Adrenal gland (tissue), 12 donors: ENCODE measurements around the gene TMEM150C. TPM values are rescaled to one million over a fixed set of nuclear protein-coding genes. Genes with fewer than 3 reads are reported as not detected.

ENCODE experiments used
- DNase-seq, 7 donors: peaks; one replicate each; pipeline ENCODE4 v3.0.0-alpha.2; 2019 to 2020
- H3K27ac ChIP-seq, 5 donors: fragments of 200-600 bp; sonication (generic) in 4 of 5; 1 replicate in 3 of 5; 2 replicates in 2 of 5; pipeline versions ENCODE4 v1.5.1 to v1.8.0; 2016 to 2020; ENCODE audit warnings: mild to moderate bottlenecking in 1 of 5
- H3K27me3 ChIP-seq: fragments of 200-600 bp; 2 replicates; pipeline ENCODE4 v1.8.0; 2021
- H3K36me3 ChIP-seq, 2 donors: fragments of 200-600 bp; replicated peaks in 1 of 2; 1 replicate in 1 of 2; 2 replicates in 1 of 2; pipeline versions ENCODE4 v1.5.1 to v1.8.0; 2018 to 2022
- H3K4me1 ChIP-seq, 2 donors: fragments of 200-600 bp; replicated peaks in 1 of 2; 1 replicate in 1 of 2; 2 replicates in 1 of 2; pipeline versions ENCODE4 v1.5.1 to v1.8.0; 2018 to 2021
- H3K4me3 ChIP-seq, 4 donors: fragments of 200-600 bp; sonication (generic) in 3 of 4; one replicate each; pipeline ENCODE4 v1.5.1; 2016 to 2018
- H3K9me3 ChIP-seq, 3 donors: fragments of 200-600 bp; sonication (generic) in 1 of 3; replicated peaks in 1 of 3; 1 replicate in 2 of 3; 2 replicates in 1 of 3; pipeline versions ENCODE4 v1.5.1 to v1.8.0; 2016 to 2021
- POLR2A ChIP-seq, 2 donors: fragments of 450-650 bp; IDR thresholded peaks; one replicate each; pipeline ENCODE4 v1.6.1; 2017; ENCODE audit warnings: antibody characterized with exemption in 2 of 2, mild to moderate bottlenecking in 2 of 2, moderate library complexity in 1 of 2
- WGBS, 4 donors: extraction: QIAGEN DNeasy Blood & Tissue Kit in 2 of 4; methylation state at CpG; one replicate each; pipeline versions ENCODE4 v1.1.5 to v1.1.7; 2013 to 2017; 5-methylcytosine and 5-hydroxymethylcytosine counted together
- intact Hi-C, 2 donors: fragments of 100-400 bp; cut with DNase I; formaldehyde crosslinking; loops; one replicate each; pipeline versions ENCODE4 v1.14.1 to v1.15.0; 2022 to 2023
- polyA plus RNA-seq, 3 donors: library from polyadenylated mRNA; stranded (reverse); fragments of 200-250 nt in 2 of 3; fragments of 350-450 nt in 1 of 3; fragmentation: Illumina TruSeq in 1 of 3; extraction: RNeasy Lipid Tissue Mini Kit (QIAGEN cat#74804) in 1 of 3; gene quantifications; one replicate each; pipeline ENCODE4 v1.2.3, GENCODE V29; 2013 to 2014
- total RNA-seq, 9 donors: library from RNA; depleted of rRNA in 4 of 9; stranded (reverse); fragments of >200 nt in 4 of 9; fragments of 120-200 nt in 1 of 9; fragmentation: NEBNext Ultra II Directional in 1 of 9; extraction: Animal tissue kit (Norgen Biotek cat#: 25700) in 1 of 9; gene quantifications; one replicate each; pipeline versions ENCODE4 v1.1.0 to v1.2.4, GENCODE V29; 2013 to 2023
- TF ChIP-seq, protein P1 (sequence below), 6 experiments: fragments of 450-650 bp in 4 of 6; fragments of 200-600 bp in 2 of 6; sonication (generic) in 1 of 6; IDR thresholded peaks; 1 replicate in 5 of 6; 2 replicates in 1 of 6; pipeline versions ENCODE4 v1.5.1 to v1.8.0; 2016 to 2021; ENCODE audit warnings: antibody characterized with exemption in 6 of 6, mild to moderate bottlenecking in 2 of 6, moderate library complexity in 1 of 6
- donor health status: healthy with polysubstance abuse.
- donor health status: Bipolar disorder and iron deficiency.
- donor health status: DM: yes; HTN: yes; CAD: no.
- donor health status: DM: no; HTN: no; CAD: no.
- donor health status: DM: no; HTN: no; CAD: no.
- donor health status: DM: yes; HTN: yes; CAD: no.

The TMEM150C gene
- total and polyA plus RNA-seq, 12 donors, result 8.0 to 254 (median 76.0) TPM

DNA sequence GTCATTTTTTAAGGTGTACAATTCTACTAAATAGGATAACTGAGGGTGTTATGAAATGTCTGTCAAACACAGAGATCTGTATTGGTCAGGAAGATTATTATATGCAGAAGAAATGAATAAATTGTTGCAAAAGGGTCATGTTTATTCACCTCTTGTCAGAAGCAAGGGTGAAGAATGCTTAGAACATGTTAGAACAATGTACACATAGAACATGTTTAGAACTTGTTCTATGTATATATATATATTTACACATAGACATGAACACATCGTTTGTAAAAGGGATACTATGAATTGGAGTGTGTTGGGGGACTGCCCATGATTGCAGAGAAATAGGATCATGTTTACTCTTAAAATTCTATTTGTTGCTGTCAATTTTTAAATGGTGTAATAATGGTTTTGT lies 28.0 kb upstream of the TMEM150C start:
- TF ChIP-seq, protein P1, sequence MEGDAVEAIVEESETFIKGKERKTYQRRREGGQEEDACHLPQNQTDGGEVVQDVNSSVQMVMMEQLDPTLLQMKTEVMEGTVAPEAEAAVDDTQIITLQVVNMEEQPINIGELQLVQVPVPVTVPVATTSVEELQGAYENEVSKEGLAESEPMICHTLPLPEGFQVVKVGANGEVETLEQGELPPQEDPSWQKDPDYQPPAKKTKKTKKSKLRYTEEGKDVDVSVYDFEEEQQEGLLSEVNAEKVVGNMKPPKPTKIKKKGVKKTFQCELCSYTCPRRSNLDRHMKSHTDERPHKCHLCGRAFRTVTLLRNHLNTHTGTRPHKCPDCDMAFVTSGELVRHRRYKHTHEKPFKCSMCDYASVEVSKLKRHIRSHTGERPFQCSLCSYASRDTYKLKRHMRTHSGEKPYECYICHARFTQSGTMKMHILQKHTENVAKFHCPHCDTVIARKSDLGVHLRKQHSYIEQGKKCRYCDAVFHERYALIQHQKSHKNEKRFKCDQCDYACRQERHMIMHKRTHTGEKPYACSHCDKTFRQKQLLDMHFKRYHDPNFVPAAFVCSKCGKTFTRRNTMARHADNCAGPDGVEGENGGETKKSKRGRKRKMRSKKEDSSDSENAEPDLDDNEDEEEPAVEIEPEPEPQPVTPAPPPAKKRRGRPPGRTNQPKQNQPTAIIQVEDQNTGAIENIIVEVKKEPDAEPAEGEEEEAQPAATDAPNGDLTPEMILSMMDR (IDR thresholded peaks at IDR 0.05), result no peak
- Histone ChIP-seq H3K4me1 (no peaks in the 10 kb centered on the region), H3K27me3 (no peaks in the 10 kb centered on the region), H3K4me3 (no peak overlapping the region), H3K36me3 (no peaks in the 10 kb centered on the region), H3K9me3 (no peaks in the 10 kb centered on the region), H3K27ac (no peak overlapping the region)
- DNase-seq, result no peak
- 81 to 89% (median 84%) methylated on average over 1 of the region's 1 CpG for WGBS, 4 donors
- intact Hi-C loops, result no loop called here

GRCh38 chr4:82588771-82589270 lies 27.0 kb upstream of the TMEM150C start:
- Histone ChIP-seq H3K4me1 (no peaks in the 10 kb centered on the region), H3K36me3 (no peaks in the 10 kb centered on the region), H3K27ac (no peak overlapping the region), H3K9me3 (no peaks in the 10 kb centered on the region), H3K4me3 (no peak overlapping the region), H3K27me3 (no peaks in the 10 kb centered on the region)
- intact Hi-C loops, result no loop called here
- no peak for DNase-seq
- TF ChIP-seq POLR2A (IDR thresholded peaks at IDR 0.05), result no peak
- TF ChIP-seq, protein P1 (IDR thresholded peaks at IDR 0.05), result no peak
- 88 to 93% (median 89%) methylated on average over 2 of the region's 2 CpGs for WGBS, 4 donors

GRCh38 chr4:82587826-82588540 lies 26.2 kb upstream of the TMEM150C start:
- TF ChIP-seq, protein P1 (IDR thresholded peaks at IDR 0.05), result no peak
- no peak for TF ChIP-seq POLR2A (IDR thresholded peaks at IDR 0.05)
- Histone ChIP-seq H3K9me3 (no peaks in the 10 kb centered on the region), H3K4me1 (no peaks in the 10 kb centered on the region), H3K36me3 (no peaks in the 10 kb centered on the region), H3K4me3 (no peak overlapping the region), H3K27me3 (no peaks in the 10 kb centered on the region), H3K27ac (no peak overlapping the region)
- DNase-seq, result no peak
- 76 to 90% (median 87%) methylated on average over 8 of the region's 8 CpGs for WGBS, 4 donors
- intact Hi-C loops, result no loop called here

DNA sequence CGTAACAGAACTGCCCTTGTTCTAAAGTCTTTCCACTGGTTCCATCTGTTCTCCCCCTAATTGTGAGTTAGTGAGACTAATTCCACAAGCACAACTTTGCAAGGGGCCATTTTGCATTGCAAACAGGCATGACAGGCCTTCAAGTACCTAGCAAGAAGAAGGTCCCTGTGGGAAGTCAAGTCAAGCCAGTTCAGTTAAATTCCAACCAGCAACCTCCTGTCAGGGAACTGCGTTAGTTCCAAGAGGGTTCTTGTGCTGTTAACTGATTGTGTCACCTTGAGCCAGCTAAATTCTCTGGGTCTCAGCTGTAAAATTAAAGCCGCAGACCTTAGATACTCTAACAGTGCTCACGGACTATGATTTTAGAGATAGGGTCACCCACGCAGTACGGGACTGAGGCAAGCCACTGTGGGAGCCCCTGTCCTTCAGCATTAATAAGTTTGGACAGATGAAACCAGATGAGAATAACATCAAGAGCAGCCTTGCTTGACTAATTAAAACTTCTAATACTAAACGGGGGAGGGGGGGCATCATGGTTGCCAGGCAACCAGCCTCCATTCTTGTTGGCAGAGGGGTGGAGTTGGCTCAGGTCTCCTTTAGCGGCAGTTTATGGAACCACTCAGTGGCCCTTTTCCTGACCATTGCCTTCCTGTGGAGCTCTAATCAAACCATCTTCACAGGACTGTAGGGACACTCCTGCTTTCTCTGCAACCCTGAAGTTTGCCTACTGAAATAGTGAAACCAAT lies 24.1 kb upstream of the TMEM150C start:
- Histone ChIP-seq H3K9me3 (no peaks in the 10 kb centered on the region), H3K27ac (no peak overlapping the region), H3K4me1 (no peaks in the 10 kb centered on the region), H3K27me3 (no peaks in the 10 kb centered on the region), H3K36me3 (no peaks in the 10 kb centered on the region), H3K4me3 (no peak overlapping the region)
- no peak for DNase-seq
- no peak for TF ChIP-seq POLR2A (IDR thresholded peaks at IDR 0.05)
- TF ChIP-seq, protein P1 (IDR thresholded peaks at IDR 0.05), result no peak
- intact Hi-C loops, result no loop called here
- WGBS, 4 donors, result 85 to 91% (median 88%) methylated on average over 8 of the region's 8 CpGs
